ENCODE results near the gene BBIP1. TPM values are rescaled to one million over a fixed set of nuclear protein-coding genes. Genes with fewer than 3 reads are reported as not detected.
A peak's percentile ranks its signal among the peaks of the same experiment; 100 is the strongest.
"Not testable (repeated sequence)": the region's sequence is repeated elsewhere in the genome, so short reads cannot be mapped to it uniquely, and the experiment has no call there.

Gene BBIP1
- total RNA-seq, 1 experiment from 2014 or later = 23.5 TPM

DNA sequence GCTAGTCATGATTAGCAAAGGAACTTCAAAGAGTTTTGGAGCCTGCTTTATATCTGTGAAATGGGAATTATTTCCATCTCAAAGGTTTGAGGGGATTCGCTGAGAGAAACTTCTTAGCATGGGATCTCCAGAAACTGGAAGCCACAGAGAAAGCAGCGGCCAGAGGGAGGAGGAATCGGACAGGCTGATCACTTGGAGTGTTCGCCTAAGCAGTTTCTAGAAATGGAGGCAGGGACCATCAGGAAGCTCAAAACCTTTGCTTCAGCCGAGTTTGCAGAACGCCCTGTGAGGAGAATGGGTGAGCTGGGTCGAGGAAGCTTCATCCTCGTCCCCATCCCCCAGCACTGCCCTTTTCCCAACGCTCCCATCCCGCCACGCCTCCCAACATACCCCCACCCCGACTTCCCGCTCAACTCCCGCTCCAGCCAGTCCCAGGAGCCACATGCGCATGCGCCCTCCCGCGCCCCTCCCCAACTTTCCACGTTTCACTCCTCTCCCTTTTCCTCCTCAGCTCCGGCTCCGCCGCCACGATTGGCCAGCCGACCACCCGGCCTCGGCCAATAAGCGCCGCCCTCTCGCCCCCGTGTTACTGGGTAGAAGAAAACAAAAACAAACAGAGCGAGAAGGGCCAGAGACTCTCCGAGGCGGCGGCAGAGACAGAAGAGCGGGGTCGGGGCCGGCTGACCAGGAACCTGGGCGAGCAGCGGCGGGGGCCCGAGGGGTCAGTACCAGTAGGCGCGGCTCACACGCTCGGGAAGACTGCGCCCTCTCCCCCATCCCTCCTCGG is 47.5 kb downstream of the BBIP1 start, which contains the start of gene PDCD4:
Gene PDCD4 (plus strand): TSS at position 631 of the 787 bp plus-strand sequence. CDS start 4,100 bp downstream, outside the sequence.
- DNase-seq (ENCODE audit: low read depth, low spot score) = peak; percentile 97
- in situ Hi-C loops (cut with HindIII; ENCODE audit: low pct_unique_long_range_greater_than_20kb, low sequenced_read_pairs) = no loop called here

DNA sequence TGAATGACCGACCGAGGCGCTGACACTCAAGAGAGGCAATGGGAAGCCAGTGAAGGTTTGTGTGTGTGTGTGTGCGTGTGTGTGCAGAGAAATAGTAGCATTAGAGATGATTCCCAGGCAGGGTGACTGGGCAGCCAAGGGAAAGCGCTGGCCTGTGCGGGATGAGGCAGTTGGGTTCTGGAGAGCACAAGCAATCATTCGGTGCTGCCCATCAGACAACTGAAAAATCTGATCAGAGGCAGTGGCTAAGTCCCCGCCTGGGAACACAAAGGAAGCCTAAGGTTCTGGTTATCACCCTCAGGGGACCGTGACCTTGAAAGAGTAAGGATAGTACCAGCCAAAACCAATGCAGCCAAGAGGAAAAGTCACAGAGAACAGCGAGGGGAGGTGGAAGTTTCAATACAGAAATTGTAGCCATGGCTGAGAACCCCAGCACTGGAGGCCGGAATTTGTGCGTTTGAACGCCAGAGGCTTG is 48.1 kb downstream of the BBIP1 start:
- in situ Hi-C loops (cut with HindIII; ENCODE audit: low pct_unique_long_range_greater_than_20kb, low sequenced_read_pairs) = no loop called here

DNA sequence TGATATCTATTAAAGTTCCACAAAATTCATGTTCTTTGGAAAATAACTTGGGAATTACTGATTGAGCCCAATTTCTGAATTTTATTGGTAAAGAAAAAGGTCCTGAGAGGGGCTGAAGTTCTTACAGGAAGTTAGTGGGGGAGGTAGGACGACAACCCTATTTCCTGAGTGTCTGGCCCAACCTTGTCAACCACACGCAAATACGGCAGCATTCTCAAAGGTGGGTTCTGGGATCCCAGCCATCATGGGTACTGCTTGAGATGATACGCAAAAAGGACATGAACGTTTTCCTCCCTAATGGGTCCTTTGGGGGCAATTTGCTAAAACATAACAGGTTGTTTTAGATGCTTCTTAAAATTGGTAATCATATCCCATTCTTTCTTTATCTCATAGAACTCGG is 50.0 kb downstream of the BBIP1 start:
- in situ Hi-C loops (cut with HindIII; ENCODE audit: low pct_unique_long_range_greater_than_20kb, low sequenced_read_pairs) = no loop called here

More for the DNA sequence above, 48.1 kb downstream of the BBIP1 start:
- DNase-seq (ENCODE audit: low read depth, low spot score) = no peak

DNA sequence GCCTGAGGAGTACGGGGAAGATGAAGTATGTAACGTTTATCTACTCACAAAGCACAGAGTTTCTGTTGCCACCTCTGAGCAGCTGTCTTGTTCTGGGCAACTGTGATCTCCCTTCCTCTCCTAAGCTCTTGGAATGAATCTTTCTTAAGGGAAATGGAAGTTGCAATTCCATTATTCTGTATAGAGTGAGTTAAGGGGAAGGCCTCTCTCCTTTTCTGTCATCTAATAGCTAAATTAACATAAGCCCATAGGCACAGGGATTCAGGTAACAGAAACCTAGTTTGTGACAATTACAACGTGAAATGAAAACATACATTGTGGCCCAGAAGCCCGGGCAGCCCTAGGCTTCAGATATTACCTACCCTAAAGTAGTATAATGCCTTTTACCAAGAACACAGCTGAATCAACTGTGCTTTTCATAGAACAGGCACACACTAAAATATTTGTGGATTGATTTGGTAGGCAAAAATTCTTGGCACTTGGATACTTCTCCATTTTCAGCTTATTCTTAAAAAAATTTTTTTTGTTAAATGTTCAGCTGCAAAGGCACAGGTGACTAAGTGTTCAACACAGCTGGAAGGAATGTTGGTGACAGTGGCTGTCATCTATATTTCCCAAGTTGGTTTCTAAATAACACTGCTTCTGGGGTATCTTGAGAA is 51.0 kb downstream of the BBIP1 start:
- in situ Hi-C loops (cut with HindIII; ENCODE audit: low pct_unique_long_range_greater_than_20kb, low sequenced_read_pairs) = no loop called here
- no peak for DNase-seq (ENCODE audit: low read depth, low spot score)

More for the DNA sequence above, 50.0 kb downstream of the BBIP1 start:
- no peak for DNase-seq (ENCODE audit: low read depth, low spot score)

DNA sequence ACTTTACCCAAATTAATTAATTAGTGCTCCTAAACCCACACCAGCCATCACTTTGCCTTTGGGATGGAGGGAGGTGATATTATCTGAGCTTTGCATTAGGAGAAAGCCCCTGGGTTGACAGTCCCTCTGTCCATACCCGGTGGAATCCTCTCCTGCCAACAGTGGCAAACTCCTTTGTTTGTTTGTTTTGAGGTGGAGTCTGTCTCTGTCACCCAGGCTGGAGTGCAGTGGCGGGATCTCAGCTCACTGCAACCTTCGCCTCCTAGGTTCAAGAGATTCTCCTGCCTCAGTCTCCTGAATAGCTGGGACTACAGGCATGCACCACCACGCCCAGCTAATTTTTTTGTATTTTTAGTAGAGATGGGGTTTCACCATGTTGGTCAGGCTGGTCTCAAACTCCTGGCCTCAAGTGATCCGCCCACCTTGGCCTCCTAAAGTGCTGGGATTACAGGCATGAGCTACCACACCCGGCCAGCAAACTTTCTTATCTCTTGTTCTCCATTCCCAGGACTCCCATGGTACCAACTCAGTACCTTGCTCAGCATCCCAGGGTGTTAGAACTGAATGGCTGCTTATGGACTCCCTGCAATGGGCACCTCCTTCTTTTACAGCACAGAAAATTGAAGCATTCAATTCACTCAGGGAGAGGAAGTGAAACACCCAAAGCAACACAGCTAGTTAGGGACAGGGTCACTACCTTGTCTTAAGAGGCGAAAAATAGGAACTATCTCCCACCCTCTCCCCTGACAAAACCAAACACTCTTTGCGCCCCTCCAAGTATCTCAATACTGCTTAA is 51.8 kb downstream of the BBIP1 start:
- in situ Hi-C loops (cut with HindIII; ENCODE audit: low pct_unique_long_range_greater_than_20kb, low sequenced_read_pairs); DNase-seq (ENCODE audit: low read depth, low spot score): not testable (repeated sequence)

DNA sequence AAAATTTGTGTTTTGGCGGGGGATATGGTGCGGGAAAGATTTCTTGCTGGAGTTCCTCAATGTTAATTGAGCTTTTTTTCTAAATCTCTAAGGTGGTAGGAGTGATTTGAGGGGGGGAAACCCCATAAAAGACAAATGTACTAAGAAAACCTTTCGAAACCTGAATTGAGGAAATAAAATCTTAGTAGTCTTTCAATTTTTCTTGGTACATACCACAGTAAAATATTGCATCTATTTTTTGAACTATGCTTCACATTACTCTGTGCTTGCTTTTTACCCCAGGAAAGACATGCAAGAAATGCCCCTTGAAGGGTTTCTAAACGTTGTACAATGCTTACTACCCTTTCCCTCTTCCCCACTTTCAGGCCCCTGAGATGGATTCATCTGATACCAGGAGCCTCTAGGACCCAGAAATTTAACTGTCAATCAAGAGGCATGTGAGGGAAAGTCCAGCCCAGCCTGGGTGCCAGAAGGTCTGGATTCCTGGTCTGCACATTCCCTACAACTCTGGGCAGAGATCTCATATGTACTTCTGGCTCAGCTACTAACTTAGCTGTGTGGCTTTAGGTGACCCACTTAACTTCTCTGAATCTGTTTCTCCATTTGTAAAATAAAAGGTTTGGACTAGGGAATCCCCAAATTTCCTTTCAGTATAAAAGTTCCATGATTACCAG is 53.0 kb downstream of the BBIP1 start:
- no peak for DNase-seq (ENCODE audit: low read depth, low spot score)
- in situ Hi-C loops (cut with HindIII; ENCODE audit: low pct_unique_long_range_greater_than_20kb, low sequenced_read_pairs) = no loop called here

DNA sequence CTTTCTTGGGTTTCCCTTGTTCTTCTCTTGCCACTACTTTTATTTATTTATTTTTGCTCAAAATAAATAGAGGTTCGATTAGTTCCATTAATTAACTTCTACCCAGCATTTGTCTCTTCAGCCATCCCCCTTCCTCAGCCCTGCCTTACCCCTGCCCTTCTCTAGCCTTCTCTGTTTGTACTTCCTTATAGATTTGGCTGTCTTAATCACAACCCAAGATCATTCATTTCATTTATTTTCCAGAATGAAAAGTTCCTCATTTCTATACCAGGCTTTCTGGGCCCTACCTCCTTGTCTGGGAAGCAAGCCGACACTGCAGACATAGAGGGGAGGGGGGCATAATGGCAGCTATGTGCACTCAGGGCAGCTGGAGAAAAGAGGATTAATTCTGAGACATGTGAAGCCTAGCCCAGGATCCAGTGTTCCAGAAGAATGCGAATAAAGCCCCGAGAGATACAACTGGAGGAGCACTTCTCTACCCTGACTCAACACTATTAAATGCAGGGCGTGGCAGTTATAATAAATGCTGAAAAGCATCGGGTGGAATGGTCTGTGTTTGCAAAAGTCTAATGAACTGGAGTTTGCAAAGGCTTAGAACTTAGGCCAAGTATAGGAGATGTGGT is 53.7 kb downstream of the BBIP1 start:
- DNase-seq (ENCODE audit: low read depth, low spot score) = no peak
- in situ Hi-C loops (cut with HindIII; ENCODE audit: low pct_unique_long_range_greater_than_20kb, low sequenced_read_pairs) = no loop called here

DNA sequence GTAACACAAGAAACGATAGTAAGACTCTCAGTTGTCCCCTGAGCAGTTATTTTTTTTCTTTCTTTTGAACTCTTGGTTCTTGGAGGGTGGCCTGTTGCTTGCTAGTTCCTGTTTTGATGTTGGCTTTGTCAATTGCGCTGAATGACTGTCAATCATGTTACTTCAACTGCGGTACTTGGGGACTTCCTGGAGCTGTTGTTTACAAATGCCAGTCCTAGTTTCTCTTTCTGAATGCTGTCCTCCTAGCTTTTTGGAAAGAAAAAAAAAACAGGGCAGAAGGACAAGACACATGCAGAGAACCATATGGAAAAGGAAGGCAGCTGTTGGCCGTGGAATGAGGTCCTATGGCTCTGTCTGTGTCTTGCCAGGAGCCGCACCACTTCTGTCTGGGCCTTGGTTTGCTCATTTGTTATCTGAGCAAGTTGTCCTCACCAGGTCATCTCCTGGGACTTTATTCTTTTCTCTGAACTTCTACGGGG is 54.3 kb downstream of the BBIP1 start:
- in situ Hi-C loops (cut with HindIII; ENCODE audit: low pct_unique_long_range_greater_than_20kb, low sequenced_read_pairs) = no loop called here
- DNase-seq (ENCODE audit: low read depth, low spot score) = no peak

DNA sequence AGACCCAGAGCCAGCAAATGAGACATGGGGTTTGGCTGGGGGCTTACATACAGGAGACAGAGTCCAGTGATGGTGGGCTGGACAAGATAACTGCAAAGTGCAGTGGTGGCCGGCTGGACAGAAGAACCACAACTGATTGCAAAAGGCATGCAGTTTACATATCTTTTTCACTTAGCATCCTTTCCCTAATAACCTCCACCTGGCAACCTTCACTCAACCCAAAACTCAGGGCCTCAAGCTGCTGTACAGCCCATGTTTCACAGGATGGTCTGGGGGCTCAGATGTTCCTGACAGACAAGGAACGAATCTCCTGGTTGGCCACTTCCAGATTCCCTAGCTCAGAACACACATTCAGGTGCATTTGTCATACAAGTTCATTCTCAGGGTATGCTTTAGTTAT is 55.0 kb downstream of the BBIP1 start:
- in situ Hi-C loops (cut with HindIII; ENCODE audit: low pct_unique_long_range_greater_than_20kb, low sequenced_read_pairs) = no loop called here
- DNase-seq (ENCODE audit: low read depth, low spot score) = no peak

DNA sequence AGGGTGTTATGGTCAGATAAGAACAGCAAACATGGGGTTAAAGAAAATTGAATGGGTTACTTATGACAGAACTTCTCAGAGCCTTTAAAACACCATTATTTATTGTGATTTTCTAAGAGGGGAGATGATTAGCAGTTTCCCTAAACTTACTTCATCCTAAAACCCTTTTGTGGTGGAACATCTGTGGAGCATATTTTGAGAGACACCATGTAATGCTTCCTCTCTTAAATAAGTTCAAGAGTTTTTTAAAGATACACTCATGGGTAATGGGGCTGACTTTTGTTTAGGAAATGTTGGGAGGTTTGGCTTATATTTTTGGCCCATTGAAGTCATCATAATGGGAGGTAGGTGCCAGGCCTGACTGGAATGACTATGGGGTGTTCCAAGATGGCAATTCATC is 55.6 kb downstream of the BBIP1 start:
- in situ Hi-C loops (cut with HindIII; ENCODE audit: low pct_unique_long_range_greater_than_20kb, low sequenced_read_pairs) = no loop called here
- no peak for DNase-seq (ENCODE audit: low read depth, low spot score)

DNA sequence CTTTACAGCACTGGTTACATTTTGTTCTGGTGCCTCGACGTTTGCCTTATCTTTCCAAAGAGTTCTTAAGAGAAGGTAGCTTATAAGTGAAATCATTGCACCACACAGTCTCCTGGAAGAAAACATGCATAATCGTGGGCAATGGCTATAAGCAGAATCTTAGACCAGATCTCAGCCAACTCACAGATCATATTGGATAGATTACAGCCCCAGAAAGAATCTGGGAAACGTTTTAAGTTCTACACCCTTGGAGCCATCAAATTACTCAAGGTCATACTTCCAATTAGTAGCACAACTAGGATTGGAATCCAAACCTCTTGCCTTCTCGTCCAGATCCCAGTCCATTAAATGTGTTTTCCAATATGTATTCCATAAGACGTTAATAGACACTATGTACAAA is 56.0 kb downstream of the BBIP1 start:
- no peak for DNase-seq (ENCODE audit: low read depth, low spot score)
- in situ Hi-C loops (cut with HindIII; ENCODE audit: low pct_unique_long_range_greater_than_20kb, low sequenced_read_pairs) = no loop called here

DNA sequence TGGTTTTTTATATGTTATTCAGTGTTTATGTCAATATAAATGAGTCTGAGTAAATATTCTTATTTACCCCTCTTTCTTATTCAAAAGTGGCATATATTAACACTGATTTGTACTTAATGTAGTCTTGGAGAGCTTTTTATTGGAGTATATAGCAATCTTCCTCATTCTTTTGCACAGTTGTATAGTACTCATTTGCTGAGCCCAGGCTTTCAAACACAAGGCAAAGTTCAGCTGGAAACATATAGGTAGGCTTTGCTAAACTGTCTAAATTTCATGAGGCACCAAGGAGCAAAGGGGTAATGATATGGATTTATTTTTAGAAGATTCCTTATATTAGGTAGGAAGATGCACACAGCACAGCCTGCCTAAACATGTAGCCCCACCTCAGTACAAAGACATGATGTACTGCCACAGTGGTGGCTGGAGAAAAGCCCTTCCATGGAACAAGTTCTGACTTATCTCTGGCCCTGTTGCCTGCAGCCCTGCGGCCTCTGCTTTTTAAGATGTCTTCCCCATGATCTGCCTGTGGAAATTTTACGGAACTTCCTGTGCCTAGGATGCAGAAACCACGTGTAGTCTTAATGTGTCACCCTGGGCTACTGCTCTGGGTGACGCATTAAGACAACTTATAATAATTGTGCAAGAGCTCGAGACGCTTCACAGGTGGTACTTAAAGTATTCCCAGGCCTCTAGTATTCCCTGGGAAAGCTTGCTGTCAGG is 56.9 kb downstream of the BBIP1 start:
- DNase-seq (ENCODE audit: low read depth, low spot score) = no peak
- in situ Hi-C loops (cut with HindIII; ENCODE audit: low pct_unique_long_range_greater_than_20kb, low sequenced_read_pairs) = no loop called here

DNA sequence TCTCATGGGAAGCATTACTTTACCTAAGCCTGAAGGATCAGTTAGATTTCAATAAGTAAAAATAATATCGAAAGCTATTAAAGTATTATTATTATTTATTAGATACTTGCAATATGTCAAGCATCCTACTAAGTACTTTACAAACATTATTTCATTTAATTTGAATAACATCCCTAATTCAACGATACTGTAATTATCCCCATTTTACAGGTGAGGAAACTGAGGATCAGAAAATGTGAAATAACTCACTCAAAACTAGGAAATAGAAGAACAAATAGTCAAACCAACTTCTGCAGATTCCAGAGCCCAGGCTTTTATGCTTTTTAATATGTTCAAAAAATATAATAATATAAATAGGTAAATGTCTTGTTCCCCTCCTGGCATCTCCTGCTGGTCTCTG is 57.5 kb downstream of the BBIP1 start:
- in situ Hi-C loops (cut with HindIII; ENCODE audit: low pct_unique_long_range_greater_than_20kb, low sequenced_read_pairs) = no loop called here
- DNase-seq (ENCODE audit: low read depth, low spot score) = no peak

DNA sequence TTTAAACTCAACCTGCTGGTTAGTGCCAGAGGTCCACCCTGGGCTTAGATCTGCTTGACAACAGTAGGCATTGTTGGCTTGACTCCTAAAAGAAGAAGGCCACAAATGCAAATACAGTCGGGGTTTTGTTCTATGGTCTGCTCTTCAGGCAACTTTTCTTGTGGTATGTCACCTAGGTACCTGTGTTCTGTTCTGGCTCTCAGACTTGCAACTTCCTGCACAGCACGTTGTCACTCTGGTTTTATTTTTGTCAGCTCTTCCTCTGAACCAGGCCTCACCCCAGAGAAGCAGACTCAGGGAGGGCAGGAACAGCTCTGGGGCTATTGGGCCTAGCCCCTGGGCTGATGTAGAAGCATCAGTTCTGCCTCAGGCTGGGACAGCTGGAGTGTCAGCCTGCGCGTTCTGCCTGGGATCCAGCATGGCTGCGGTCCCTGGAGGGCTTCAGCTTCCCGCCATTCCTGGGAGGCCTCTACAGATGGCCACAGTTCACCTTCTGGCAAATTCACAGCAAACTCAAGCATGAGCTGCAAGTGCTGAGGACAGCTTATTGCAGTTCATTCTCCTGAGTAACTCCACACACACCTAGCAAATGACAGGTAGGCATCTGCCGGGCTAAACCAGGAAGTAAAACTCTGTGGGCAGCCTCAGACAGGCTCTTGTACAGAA is 58.3 kb downstream of the BBIP1 start:
- no peak for DNase-seq (ENCODE audit: low read depth, low spot score)
- in situ Hi-C loops (cut with HindIII; ENCODE audit: low pct_unique_long_range_greater_than_20kb, low sequenced_read_pairs) = no loop called here

DNA sequence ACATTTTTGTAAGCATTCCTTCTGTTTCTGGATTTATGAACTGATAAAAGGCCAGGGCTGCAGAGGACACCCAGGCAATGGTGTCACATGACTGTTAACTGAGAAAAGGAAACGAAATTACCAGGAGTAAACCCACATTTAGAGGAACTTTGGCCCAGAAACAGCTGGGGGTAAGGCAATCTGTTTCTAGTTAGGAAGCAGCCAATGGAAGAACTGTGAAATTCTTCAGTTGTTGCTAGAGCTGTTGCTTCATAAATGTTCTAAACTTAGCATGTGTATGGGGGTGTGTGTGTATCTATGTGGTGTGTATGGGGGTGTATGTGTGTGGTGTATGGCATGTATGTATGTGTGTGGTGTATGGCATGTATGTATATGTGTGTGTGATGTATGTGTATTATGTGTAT is 59.0 kb downstream of the BBIP1 start:
- no peak for DNase-seq (ENCODE audit: low read depth, low spot score)
- in situ Hi-C loops (cut with HindIII; ENCODE audit: low pct_unique_long_range_greater_than_20kb, low sequenced_read_pairs) = no loop called here

Data from SK-MEL-5 (cell line).